Posterior vena cava (tissue), 2 donors: Measurements from ENCODE around the gene CSRNP3. TPM values are rescaled to one million over a fixed set of nuclear protein-coding genes. Genes with fewer than 3 reads are reported as not detected.

Source experiments
- DNase-seq: peaks from one replicate; pipeline ENCODE4 v3.0.0-alpha.2; 2020; ENCODE audit warnings: low spot score
- intact Hi-C, 2 donors: fragments of 100-400 bp; cut with DNase I; formaldehyde crosslinking; loops; one replicate each; pipeline versions ENCODE4 v1.14.1 to v1.14.2; 2022 to 2023
- total RNA-seq, 2 donors: library from RNA; stranded (reverse); fragmentation: NEBNext Ultra II Directional; extraction: Animal tissue kit (Norgen Biotek cat#: 25700); gene quantifications; one replicate each; pipeline ENCODE4 v1.2.1, GENCODE V29; 2021
- donor health status: DM: yes; HTN: yes; CAD: no.
- donor health status: DM: yes; HTN: yes; CAD: no.

CSRNP3 gene
- total RNA-seq, 2 donors from 2014 or later, result 3.1 to 7.7 TPM

- DNase-seq, result no peak
- intact Hi-C loops, result loop anchor here (10.0 kb wide), 2 partner anchors 294 to 684 kb away; no protein-coding TSS in a partner anchor
Observed at GRCh38 chr2:165698444-165698884, 229.0 kb downstream of the CSRNP3 start.

DNA sequence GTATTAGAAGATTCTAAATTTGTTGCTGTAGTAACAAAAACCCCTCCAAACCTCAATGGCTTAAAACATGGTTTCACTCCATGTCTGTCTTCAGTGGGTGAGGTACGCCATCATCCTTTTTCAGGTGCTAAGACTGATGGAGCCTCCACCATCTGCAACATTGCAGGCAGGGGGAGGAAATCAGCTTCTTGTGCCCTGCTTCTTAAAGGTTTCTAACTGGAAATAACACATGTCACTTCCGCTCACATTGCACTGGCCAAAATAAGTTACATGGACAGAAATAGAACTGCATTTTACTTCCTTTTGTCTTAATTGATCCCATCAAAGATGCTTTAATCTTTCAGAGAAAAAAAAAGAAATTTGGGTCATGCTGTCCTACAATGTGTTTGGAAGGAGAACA is 230.4 kb downstream of the CSRNP3 start:
- no peak for DNase-seq
- intact Hi-C loops, result loop anchor here (5.0 to 10.0 kb wide), 3 partner anchors 295 to 685 kb away; no protein-coding TSS in a partner anchor

- intact Hi-C loops, result loop anchor here in 1 of 2 donors (5.0 kb wide), 1 partner anchor 298 kb away; no protein-coding TSS in a partner anchor
- no peak for DNase-seq
Observed at GRCh38 chr2:165700531-165700930, 231.0 kb downstream of the CSRNP3 start.

DNA sequence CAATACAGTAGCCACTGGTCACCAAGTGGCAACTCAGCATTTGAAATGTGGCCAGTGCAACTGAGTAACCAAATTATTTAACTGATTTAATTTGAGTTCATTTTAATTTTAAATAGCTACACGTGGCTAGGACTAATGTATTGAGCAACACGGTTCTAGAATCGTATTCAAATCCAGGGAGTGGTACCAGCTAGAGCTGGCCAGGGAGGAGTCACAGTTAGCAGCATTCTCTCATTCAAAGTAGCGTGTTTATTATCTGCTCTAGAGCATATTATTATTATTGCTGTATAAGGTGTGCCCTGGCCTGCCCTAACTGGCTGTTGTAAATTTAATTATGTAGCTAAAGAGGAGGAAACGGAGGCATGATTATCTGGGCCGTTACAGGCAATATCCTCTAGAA is 231.6 kb downstream of the CSRNP3 start:
- no peak for DNase-seq
- intact Hi-C loops, result loop anchor here in 1 of 2 donors (5.0 kb wide), 1 partner anchor 299 kb away; no protein-coding TSS in a partner anchor

GRCh38 chr2:165706960-165707487 is 237.5 kb downstream of the CSRNP3 start:
- DNase-seq, result no peak
- intact Hi-C loops, result no loop called here

DNA sequence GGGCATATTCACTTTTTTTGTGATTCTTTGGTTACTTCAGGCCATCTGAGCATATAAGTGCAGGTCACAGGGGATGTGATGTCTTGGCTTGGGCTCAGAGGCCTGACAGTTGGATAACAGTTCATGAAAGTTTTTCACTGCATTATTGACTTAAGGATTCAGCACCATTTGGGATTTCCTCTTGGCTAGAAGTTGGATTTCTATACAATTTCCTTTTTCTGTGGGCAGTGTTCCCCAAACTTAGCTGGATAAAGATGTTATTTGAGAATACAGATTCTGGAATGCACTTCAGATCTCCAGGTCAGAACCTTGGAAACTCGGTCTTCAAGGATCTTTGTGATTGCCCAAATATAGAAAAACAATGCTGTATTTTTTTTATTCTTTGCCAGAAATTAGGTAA is 246.6 kb downstream of the CSRNP3 start:
- intact Hi-C loops, result no loop called here
- DNase-seq, result no peak

DNA sequence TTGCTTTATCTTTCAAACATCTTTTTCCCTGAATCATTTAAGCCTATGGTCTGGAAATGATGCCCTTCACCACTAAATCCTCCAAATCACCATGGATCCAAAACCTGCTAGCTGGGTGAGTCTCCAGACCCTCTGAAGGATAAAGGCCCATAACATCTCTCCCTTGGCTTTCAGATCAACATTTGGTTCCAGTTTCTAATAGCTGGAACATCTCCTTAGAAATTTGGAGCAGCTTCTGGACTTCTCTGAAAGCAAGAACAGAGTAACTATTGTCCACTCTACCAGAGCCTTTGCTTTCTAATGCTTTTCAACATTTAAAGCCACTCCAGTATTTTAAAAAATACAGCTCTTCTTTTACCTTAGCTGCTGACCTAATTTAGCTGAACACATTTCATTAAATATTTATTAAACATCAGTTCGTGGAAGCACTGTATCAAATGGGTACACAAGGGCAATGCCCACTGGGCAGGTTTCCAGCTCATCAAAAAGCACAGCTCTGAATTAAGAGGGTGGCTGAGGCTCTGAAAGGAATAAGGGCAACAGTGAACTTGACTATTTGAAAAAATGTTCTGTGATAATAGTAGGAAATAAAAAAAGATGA is 249.2 kb downstream of the CSRNP3 start:
- DNase-seq, result no peak
- intact Hi-C loops, result no loop called here

DNA sequence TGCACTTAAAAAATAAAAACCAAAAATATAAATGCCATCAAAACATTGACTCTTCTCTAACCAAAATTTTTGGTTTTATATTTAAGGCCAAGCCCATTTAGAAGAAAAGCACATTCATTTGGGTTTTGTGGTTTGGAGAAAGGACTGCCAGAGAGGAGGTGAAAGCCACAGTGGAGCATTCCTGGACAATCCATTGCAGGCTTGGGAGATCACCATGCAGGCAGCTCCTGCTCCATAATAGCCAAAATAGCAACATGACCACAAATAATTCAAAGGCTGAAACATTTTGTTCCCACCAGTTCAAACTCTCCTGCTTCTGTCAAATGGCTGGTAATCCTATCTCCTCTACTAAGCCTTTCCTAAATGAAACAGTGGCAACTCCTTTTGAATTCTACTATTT is 251.0 kb downstream of the CSRNP3 start:
- no peak for DNase-seq
- intact Hi-C loops, result no loop called here

DNA sequence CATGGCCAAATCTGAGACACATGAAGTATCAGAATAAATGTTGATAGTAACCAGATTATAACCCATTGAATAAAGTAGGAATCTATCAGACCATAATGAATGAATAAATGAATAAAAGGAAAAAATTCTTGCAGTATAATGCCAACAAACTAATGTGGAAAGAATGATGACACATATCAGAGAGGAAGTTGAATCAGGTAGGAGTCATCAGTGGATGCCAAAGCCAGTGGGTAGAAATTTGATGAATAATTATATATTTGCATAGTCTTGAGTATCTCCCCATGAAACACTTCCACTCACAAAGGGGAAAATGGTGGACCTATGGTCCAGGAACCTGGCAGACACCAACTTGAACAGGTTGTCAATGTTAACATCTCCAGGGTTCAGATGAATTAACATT is 255.9 kb downstream of the CSRNP3 start:
- DNase-seq, result no peak
- intact Hi-C loops, result no loop called here

Other genes starting within 250 kb of the CSRNP3 start
- 1 to 10 TPM in 1 of 2 donors, under 1 TPM in 1; 0.62 to 1.4 TPM for gene SCN2A, start 230.3 kb upstream of the CSRNP3 start, total RNA-seq